ENCODE measurements around the gene BCOR.

DNA sequence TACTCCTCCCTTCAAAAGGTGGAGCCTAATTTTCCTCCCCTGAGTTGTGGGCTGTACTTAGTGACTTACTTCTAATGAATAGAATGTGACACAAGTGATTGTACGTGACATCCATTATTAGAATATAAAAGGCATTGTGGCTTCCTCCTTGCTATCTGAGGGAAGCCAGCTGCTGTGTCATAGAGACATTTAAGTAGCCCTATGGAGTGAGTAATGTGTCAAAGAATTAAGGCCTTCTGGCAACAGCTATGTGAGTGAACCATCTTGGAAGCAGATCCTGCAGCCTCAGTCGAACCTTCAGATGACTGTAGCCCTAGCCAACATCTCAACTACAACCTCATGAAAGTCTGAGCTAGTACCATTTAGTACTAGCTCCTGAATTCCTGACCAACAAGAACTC, 76.1 kb downstream of the BCOR start:
- TF ChIP-seq POLR2A (IDR thresholded peaks at IDR 0.05; ENCODE audit: low read length) = no peak
- no peak for TF ChIP-seq GATA1 (IDR thresholded peaks at IDR 0.05; ENCODE audit: low read depth, low read length)

All from erythroblast (primary cell).